ENCODE measurements around the gene TMEM204.

TMEM204 gene

DNA sequence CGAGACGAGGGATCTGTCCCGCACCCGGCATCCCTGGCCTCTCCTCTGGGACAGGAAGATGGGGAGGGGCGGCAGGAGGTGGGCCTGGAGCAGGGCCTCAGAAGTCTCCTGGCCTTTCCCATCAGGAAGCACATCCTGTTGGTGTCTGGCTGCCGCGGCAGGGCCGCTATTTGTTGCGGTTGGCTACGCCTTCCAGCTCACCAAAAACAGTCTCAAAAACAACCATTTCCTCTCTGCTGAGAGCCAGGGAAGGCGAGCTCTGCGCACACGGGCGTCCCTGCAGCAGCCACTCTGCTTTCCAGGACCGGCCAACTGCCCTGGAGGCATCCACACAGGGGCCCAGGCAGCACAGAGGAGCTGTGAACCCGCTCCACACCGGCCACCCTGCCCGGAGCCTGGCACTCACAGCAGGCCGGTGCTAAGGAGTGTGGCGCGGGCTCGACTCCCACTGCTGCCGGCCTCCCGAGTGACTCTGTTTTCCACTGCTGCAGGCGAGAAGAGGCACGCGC, at the start of gene TMEM204:
Gene TMEM204 (plus strand): TSS at position 224 of the 509 bp plus-strand sequence. CDS start 610 bp downstream, outside the sequence.
- FAIRE-seq (no peak), DNase-seq (ENCODE audit: low spot score) (no peak)

DNA sequence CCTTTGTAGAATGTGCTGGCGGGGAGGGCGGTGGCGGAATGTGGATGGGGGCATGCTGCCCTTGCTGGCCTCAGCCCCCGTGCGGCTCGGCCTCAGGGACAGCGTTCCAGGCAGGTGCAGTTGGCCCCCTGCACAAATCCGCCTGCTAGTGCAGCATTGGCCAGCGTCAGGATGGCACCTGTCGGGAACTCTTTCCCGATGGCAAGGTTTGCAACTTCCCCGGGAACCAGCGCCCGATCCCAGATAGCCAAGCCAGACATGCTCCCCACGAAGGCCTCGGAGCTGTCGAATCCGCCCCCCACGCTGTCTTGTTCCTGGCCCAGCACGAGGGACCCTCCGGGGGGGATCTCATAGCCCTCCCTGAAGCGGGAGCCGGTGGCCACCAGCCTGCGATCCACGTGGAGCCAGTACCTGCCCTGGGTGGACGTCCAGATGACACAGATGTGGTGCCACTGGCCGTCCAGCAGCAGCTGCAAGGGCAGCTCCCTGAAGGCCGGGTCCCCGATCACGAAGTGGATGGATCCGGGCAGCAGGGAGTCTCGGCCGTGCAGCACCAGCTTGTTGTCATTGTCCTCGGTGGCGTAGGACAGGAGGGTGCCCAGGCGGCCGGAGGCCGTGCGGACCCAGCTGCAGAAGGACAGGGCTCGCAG, 47.5 kb upstream of the TMEM204 start:
- no peak for FAIRE-seq
- no peak for DNase-seq (ENCODE audit: low spot score)

DNA sequence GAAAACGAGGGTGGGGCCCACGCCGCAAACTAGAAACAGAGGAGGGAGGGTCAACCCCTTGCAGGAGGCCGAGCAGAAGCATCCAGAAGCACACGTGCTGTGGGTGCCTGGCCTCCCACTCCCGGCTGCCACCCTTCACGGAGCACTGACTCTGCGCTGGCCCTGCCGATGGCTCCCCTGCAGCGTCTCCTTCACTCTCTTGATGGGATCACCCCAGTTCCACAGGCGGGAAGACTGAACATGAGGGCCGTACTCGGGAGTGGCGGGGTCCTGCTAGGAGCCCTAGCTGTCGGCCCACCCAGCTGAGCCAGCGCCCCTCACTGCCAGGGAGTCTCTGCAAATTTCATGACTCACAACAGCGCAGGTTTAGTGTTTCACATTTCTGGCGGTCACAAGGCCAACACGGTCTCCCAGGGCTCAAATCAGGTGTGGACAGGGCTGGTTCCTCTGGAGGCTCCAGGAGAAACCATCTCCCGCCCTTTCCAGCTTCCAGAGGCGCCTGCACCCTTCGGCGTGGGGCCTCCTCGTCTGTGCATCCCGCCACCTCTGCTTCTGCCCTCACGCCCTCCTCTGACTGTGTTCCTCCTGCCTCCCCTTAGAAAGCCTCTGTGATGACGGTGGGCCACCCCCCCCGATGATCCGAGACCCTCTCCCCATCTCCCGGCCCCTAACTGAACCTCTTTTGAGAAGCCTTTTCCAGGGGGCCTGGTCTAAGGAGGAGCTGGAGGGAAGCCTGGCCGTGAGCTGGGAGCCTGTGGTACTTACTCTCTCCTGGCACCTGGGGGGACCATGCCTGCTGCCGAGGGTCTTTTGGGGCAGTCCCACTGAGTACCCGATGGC, 46.7 kb upstream of the TMEM204 start:
- FAIRE-seq, result no peak
- DNase-seq (ENCODE audit: low spot score), result no peak

DNA sequence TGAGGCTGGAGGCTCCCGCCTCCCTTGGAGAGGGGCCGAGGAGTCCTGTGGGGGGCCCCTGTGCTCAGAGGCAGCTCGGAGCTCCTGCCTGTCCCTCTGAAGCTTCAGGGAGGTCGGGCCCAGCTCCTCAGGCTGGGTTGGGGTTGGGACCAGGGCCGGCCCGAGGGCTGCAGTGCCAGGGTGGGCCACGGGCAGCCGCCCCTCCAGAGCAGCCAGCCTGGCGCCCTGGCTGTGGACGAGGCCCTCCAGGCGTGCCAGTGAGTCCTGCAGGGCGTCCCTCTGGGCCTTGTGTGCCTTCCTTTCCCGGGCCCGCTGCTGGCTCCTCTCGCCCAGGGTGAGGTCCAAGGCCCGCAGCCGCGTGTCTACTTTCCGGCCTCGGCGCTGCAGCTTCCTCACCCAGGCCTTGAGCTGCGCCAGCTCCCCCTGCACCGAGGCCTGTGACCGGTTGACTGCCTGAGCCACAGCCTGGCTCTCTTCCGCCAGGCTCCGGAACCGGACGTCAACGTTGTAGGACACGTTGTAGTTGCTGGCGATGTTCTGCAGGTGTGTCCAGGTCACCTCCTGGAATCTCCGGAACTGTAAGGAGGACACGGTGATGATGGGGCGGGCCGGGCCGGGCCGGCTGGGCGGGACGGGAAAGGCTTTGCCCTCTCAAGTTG, 45.9 kb upstream of the TMEM204 start:
- no peak for DNase-seq (ENCODE audit: low spot score)
- no peak for FAIRE-seq

DNA sequence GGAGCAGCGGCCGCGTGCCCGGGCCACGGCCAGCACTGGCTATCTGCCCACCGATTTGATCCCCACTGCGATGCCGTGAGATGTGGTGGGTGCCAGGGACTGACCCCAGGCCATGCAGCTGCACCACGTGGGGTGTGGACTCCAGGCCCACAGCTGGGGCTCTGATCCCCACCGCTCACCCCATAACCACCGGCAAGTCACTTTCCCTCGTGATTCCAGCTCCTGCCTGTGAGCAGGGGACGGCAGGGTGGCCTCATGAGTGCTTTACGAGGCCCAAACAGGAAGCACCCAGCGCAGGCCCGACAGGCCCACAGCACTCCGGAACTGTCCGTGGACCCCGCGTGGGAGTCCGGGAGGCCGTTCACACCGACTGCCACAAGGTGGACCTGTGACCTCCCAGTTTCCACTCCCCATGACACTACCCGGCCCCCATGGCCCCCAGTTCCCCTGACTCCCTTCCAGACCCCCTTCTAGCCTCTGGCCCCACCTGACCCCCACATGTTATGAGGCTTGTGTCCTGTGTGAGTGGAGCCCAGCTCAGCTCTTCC, 45.3 kb upstream of the TMEM204 start:
- DNase-seq (ENCODE audit: low spot score), result no peak
- no peak for FAIRE-seq

DNA sequence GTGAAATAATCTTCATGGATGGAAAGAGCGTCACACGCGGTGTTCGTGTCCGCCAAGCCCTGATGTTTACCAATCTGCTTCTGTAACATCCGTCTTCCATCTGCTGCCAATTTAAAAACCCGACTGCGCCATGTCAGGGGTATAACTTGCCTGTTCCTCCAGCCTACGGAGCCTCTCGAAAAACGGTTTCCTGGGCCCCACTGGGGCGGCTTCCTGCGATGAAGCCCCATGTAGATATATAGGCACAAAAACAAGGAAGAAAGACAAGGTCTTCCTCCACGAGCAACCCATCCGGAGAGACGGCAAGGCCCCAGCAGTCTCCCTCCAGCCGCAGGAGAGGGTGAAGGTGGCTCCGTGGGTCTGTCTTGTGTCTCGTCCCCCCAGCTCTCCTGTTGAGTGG, 44.8 kb upstream of the TMEM204 start, which contains the start of gene PTX4:
Gene PTX4 (minus strand): TSS at position 326 of the 400 bp plus-strand sequence. CDS start 35 bp downstream, at position 291.
- no peak for FAIRE-seq
- DNase-seq (ENCODE audit: low spot score), result no peak

DNA sequence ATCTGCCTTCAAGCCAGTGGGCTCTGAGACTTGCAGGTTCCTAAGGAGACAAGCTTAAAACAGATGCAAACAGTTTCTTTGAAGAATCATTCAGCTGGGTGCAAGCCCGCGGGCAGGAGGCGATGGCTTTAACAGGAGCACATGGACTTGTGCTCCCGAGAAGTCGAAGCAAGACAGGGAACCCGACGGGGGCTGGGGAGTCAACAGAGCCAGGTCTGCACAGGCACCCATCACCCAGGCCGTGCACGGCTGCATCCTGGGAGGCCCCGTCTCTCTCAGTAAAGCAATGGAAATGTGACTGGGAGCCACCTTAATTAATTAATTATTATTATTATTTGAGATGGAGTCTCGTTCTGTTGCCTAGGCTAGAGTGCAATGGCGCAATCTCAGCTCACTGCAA, 44.4 kb upstream of the TMEM204 start:
- FAIRE-seq (no peak), DNase-seq (ENCODE audit: low spot score) (no peak)

DNA sequence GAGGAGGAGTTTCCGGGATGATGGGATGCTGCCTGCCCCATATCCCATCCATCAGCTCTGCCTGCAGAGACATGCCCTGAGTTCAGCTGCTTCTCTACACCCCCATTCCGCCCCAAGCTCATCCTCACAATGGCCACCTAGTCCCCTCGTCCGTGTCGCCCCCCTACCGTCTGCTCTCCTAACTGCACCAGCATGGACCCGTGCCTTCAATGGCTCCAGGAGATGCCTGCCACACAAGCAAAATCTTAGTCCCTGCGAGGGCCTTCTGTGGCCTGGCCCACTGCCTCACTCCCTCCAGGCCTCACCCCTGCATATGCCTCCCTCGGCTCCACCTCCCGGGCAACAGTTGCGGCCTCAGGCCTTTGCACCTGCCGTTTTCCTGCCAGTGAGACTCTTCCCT, 42.1 kb upstream of the TMEM204 start:
- DNase-seq (ENCODE audit: low spot score), result no peak
- no peak for FAIRE-seq

DNA sequence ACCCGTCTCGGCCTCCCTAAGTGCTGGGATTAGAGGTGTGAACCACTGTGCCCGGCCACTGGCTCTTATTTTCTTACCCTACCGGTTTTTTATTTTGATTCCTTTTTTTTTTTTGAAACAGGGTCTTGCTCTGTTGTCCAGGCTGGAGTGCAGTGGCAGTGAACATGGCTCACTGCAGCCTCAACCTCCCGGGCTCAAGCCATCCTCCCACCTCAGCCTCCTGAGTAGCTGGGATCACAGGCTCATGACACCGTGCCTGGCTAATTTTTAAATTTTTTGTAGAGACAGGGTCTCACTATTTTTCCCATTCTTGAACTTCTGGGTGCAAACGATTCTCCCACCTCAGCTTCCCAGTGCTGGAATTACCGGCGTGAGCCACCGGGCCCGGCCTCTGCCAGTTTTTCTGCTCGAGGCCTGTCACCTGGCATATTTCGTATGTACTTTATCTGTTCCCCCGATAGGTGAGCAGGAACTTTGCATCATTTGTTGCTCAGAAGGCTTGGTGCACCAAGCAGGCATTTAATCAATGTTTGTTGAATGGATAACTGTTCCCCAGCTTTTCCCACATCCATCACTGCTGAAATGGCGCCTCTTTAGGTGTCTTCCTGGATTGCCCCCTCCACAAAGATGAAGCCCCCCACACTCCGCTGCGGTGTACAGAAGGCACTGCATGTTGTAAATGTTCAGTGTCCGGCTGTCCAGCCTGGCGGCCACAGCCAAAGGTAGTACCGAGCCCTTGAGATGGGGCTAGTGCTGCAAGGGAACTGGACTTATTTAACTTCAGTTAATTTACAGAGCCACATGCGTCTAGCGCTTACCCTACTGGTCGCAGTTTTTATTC, 41.2 kb upstream of the TMEM204 start:
- DNase-seq (ENCODE audit: low spot score) (no peak), FAIRE-seq (no peak)

DNA sequence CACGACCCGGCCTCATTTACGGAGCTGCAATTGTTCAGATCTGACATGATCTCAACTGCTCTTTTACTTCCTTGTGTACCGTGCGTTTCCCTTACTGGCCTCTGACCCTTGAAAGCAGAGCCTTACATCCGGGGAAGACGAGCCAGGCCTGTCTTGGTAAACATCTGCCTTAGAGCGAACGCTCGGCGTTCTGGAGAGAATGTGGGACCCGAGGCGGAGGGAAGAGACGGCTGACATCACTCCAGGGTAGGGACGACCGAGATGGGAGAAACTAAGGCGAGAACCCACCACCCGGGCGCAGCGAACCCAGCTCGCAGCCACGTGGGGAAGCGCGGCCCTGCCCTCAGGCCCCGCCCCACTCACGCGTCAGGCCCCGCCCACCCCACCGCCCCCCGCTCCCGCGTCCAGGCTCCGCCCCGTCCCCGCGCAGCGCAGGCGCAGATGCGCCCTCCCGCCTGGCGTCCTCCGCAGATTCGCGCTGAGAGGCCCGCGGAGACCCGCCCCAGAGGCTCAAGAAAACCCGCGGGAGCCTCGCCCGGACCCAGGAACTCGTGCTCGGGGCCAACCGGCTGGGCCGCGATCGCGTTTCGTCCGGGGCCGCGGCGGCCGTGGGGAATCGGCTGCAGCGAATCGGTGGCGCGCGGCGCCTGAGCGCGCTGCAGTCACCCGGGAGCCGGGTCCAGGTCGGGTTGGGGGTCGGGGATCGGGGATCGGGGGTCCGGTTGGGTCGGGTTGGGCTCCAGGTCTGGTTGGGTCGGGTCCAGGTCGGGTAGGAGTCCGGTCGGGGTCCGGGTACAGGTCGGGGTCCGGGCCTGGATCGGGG, 40.3 kb upstream of the TMEM204 start, which contains the start of gene TELO2:
Gene TELO2 (plus strand): TSS at position 438 of the 823 bp plus-strand sequence. CDS start 922 bp downstream, outside the sequence.
- DNase-seq (ENCODE audit: low spot score) (peak; percentile 58), FAIRE-seq (no peak)

DNA sequence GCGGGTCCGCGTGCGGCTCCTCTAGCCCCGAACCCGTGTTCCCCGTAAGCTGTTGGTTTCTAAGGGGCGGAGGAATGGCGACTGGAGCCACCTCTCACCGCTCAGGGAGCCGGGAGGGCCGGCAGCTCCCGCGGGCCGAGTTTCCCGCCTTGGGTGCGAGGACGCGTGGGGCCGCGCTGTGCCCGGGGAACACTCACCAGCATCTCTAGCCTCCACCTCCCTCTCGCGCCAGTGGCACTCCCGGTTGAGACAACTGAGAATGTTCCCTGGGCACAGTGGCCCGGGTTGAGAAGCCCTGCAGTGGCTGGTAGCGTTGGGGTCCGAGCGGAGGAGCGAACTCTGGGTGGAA, 39.7 kb upstream of the TMEM204 start:
- FAIRE-seq, result no peak

DNA sequence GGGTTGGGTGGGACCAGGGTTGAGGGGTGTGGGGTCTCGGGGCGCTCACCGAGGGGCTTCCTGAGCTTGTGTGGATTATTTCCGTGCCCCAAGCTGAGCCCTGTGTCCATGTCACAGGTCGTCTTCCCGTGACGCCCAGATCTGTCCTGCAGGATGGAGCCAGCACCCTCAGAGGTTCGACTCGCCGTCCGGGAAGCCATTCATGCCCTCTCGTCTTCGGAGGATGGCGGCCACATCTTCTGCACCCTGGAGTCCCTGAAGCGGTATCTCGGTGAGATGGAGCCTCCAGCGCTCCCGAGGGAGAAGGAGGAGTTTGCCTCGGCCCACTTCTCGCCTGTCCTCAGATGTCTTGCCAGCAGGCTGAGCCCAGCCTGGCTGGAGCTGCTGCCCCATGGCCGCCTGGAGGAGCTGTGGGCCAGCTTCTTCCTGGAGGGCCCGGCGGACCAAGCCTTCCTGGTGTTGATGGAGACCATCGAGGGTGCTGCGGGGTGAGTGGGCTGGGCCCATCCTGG, 39.3 kb upstream of the TMEM204 start:
- DNase-seq (ENCODE audit: low spot score), result peak; percentile 46

More for the DNA sequence above, 39.7 kb upstream of the TMEM204 start:
- DNase-seq (ENCODE audit: low spot score), result no peak

DNA sequence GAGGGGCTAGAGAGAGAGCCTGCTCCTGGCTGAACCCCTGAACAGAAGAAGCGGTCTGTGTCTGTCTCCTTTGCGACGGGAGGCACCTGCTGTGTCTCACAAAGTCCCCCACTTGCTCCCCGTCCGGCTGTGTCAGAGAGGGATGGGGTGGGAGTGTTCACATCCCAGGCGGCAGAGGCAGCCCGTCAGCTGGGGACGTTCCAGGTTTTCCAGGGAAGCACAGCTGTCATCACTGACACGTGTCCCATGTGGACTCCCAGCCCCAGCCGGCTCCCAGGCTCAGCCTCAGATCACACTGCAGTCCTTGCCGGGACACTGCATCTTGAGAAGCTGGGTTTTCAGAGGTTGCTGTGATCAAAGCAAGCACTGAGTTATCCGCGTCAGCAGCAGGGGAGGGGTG, 38.8 kb upstream of the TMEM204 start:
- FAIRE-seq (no peak), DNase-seq (ENCODE audit: low spot score) (no peak)

More for the DNA sequence above, 39.3 kb upstream of the TMEM204 start:
- no peak for FAIRE-seq

DNA sequence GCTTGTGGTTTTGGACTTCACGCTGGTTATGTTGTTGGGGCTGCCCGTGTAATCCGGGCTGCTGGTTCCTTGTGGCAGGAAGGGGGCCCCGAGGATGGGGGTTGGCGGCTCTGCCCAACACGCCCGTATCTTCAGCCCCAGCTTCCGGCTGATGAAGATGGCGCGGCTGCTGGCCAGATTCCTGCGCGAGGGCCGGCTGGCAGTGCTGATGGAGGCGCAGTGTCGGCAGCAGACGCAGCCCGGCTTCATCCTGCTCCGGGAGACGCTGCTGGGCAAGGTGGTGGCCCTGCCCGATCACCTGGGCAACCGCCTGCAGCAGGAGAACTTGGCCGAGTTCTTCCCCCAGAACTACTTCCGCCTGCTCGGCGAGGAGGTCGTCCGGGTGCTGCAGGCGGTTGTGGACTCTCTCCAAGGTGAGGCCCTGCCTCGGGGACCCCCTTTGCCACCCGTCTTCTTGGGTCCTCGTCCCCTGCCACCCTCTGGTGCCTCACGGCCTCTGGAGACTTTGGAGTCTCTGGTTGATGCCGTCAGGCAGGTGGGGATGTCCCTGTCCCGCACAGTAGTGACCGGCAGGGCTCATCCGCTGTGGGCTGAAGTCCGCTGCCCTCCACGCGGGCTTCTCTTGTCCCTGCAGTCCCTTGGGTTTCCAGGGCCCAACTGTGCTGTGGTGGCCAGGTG, 38.1 kb upstream of the TMEM204 start:
- DNase-seq (ENCODE audit: low spot score) (no peak), FAIRE-seq (no peak)

DNA sequence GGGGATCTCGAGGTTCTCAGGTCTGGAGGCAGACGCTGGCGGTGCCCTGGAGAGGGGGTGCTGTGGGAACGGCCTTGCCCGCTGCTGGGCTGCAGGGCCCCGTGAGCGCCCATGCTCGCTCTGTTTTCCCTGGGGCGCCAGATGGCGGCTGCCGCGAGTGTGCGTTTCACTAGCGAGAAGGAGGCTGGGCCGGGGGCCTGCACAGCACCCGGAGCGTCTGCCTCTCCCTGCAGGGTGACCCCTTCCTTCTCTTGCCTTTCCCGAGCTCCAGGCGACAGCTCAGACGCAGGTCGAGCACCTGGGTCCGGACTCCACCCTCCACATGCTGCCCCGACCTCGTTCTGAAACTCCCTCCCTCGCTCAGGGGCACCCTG, 37.6 kb upstream of the TMEM204 start:
- DNase-seq (ENCODE audit: low spot score), result no peak
- no peak for FAIRE-seq

DNA sequence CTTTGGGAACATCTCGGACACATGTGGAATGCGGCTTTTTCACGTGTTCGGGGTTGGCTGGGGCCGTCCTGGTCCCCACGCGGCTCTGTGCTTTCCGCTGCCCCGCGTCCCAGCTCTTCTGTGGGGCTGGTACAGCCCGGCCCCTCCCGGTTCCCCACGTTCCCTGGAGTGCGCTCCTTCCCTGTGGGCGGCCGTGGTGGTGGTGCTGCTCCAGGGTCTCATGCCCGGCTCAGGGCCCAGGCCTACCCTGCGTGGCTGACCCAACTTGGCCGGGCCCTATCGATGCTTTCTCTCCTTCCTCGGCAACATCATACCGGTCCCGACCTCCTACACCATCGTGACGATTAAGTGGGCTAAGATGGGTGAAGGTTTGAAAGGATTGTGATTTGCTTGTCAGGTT, 37.0 kb upstream of the TMEM204 start:
- FAIRE-seq (no peak), DNase-seq (ENCODE audit: low spot score) (no peak)

DNA sequence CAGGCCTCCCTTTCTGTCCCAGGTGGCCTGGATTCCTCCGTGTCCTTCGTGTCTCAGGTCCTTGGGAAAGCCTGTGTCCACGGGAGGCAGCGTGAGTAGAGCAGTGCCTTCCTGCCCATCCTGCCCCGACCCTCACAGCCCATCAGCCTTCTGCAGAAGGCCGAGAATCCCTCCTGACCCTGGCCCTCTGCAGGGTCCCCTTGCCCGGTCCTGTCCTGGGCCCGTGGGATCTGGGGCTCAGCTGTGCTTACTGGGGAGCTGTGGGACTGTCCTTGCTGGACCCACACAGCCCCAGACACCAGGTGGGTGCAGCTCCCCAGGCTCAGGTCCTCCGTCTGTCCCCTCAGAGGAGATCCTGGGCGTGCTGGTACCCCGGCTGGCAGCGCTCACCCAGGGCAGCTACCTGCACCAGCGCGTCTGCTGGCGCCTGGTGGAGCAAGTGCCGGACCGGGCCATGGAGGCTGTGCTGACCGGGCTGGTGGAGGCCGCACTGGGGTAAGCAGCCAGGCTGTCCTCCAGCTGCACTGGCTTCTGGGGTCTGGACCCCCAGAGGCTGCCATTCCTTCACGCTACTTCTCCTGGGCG, 36.4 kb upstream of the TMEM204 start:
- no peak for DNase-seq (ENCODE audit: low spot score)
- FAIRE-seq, result no peak

DNA sequence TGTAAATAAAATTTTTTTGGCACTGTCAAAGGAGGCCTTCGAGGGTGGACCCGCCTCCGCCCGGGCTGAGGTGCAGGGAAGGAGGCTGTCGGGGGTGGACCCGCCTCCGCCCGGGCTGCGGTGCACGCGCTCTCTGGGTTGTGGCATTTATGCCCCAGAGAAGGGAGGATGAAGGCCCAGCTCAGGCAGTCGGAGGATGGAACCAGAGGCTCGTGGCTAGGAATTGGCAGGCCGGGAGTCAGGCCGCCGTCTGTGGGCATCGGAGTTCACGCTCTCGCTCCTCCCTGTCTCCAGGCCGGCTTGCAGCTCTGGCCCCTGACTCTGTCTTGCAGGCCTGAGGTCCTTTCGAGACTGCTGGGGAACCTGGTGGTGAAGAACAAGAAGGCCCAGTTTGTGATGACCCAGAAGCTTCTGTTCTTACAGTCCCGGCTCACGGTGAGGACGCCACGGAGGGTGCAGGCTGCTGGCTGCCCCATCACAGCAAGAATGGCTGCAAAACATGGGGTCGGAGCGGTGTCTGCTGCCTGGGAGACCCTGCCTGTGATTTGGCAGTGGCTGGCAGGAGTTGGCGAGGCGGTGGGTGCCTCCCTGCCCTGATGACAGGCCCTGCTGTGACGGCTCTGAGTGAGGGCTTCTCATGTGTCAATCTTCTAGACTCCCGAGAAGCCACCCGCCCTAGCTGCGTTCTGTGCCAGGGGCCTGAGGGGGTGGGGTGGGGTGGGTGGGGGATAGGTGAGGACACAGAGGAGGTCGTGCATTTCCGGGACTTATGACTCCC, 34.4 kb upstream of the TMEM204 start:
- no peak for FAIRE-seq
- DNase-seq (ENCODE audit: low spot score), result no peak
